Dendritic cell treated with granulocyte-macrophage colony-stimulating factor and Interleukin-4, amounts not matched to agents 40 ng/mL and 50 ng/mL, for 4 days (primary cell): ENCODE results near the gene ZNF563.

Source experiments
- H3K27ac Mint-ChIP-seq: one replicate; pipeline ENCODE4 v1.8.0; 2022; ENCODE audit warnings: mild to moderate bottlenecking, mixed read lengths
- H3K27me3 Mint-ChIP-seq: one replicate; pipeline ENCODE4 v1.8.0; 2022; ENCODE audit warnings: mild to moderate bottlenecking, mixed read lengths
- H3K36me3 Mint-ChIP-seq: one replicate; pipeline ENCODE4 v1.8.0; 2022; ENCODE audit warnings: low read depth, mixed read lengths
- H3K4me1 Mint-ChIP-seq: one replicate; pipeline ENCODE4 v1.8.0; 2022; ENCODE audit warnings: low read depth, mixed read lengths
- H3K4me3 Mint-ChIP-seq: one replicate; pipeline ENCODE4 v1.8.0; 2022; ENCODE audit warnings: mild to moderate bottlenecking, moderate library complexity, mixed read lengths
- H3K9me3 Mint-ChIP-seq: one replicate; pipeline ENCODE4 v1.8.0; 2022; ENCODE audit warnings: mixed read lengths
- intact Hi-C: fragments of 100-400 bp; cut with micrococcal nuclease; formaldehyde crosslinking; loops from one replicate; pipeline ENCODE4 v1.15.0; 2022

The ZNF563 gene

GRCh38 chr19:12278713-12279112 lies 54.7 kb downstream of the ZNF563 start:
- H3K27me3 Mint-ChIP-seq = no peaks in the 10 kb centered on the region
- H3K27ac Mint-ChIP-seq = no peak overlapping the region
- H3K9me3 Mint-ChIP-seq = peaks cover 83% of the 10 kb centered on the region
- no peaks in the 10 kb centered on the region for H3K4me1 Mint-ChIP-seq
- H3K36me3 Mint-ChIP-seq = peaks cover 88% of the 10 kb centered on the region
- intact Hi-C loops = no loop called here
- no peak overlapping the region for H3K4me3 Mint-ChIP-seq

- intact Hi-C loops = no loop called here
- no peak overlapping the region for H3K4me3 Mint-ChIP-seq
- H3K27me3 Mint-ChIP-seq = no peaks in the 10 kb centered on the region
- H3K4me1 Mint-ChIP-seq = no peaks in the 10 kb centered on the region
- H3K27ac Mint-ChIP-seq = no peak overlapping the region
- H3K36me3 Mint-ChIP-seq = peaks cover 78% of the 10 kb centered on the region
- peaks cover 90% of the 10 kb centered on the region for H3K9me3 Mint-ChIP-seq
Measured at GRCh38 chr19:12272980-12273901, 60.2 kb downstream of the ZNF563 start.

- intact Hi-C loops = no loop called here
Measured at GRCh38 chr19:12272386-12272785, 61.0 kb downstream of the ZNF563 start.

GRCh38 chr19:12270854-12271253 lies 62.6 kb downstream of the ZNF563 start:
- no peak overlapping the region for H3K27ac Mint-ChIP-seq
- intact Hi-C loops = no loop called here
- H3K27me3 Mint-ChIP-seq = no peaks in the 10 kb centered on the region
- H3K4me3 Mint-ChIP-seq = no peak overlapping the region
- H3K4me1 Mint-ChIP-seq = no peaks in the 10 kb centered on the region
- peaks cover 90% of the 10 kb centered on the region for H3K9me3 Mint-ChIP-seq
- H3K36me3 Mint-ChIP-seq = peaks cover 59% of the 10 kb centered on the region

More at GRCh38 chr19:12272386-12272785, 61.0 kb downstream of the ZNF563 start:
- no peak overlapping the region for H3K4me3 Mint-ChIP-seq
- no peaks in the 10 kb centered on the region for H3K27me3 Mint-ChIP-seq
- no peak overlapping the region for H3K27ac Mint-ChIP-seq
- peaks cover 70% of the 10 kb centered on the region for H3K36me3 Mint-ChIP-seq
- H3K9me3 Mint-ChIP-seq = peaks cover 90% of the 10 kb centered on the region
- H3K4me1 Mint-ChIP-seq = no peaks in the 10 kb centered on the region
